ENCODE data around the gene RAB3D. TPM values are rescaled to one million over a fixed set of nuclear protein-coding genes. Genes with fewer than 3 reads are reported as not detected.
A peak's percentile ranks its signal among the peaks of the same experiment; 100 is the strongest.
"Not testable (repeated sequence)": the region's sequence is repeated elsewhere in the genome, so short reads cannot be mapped to it uniquely, and the experiment has no call there.

The RAB3D gene, protein sequence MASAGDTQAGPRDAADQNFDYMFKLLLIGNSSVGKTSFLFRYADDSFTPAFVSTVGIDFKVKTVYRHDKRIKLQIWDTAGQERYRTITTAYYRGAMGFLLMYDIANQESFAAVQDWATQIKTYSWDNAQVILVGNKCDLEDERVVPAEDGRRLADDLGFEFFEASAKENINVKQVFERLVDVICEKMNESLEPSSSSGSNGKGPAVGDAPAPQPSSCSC
- 10 to 100 TPM; 13.6 to 22.3 (median 16.6) TPM for polyA plus RNA-seq (ENCODE audit: insufficient read depth in 1 of 5, insufficient read length in 5 of 5, low replicate concordance in 1 of 5)
- long read RNA-seq, donor 1, full-length matches to known transcripts: 9 of 9 reads
- long read RNA-seq, donor 1, partial matches to known transcripts: 0 of 9 reads
- long read RNA-seq, donor 1, other reads (novel, unspliced or antisense): 0 of 9 reads
- long read RNA-seq, donor 2, full-length matches to known transcripts: 1 of 1 reads
- long read RNA-seq, donor 2, partial matches to known transcripts: 0 of 1 reads
- long read RNA-seq, donor 2, other reads (novel, unspliced or antisense): 0 of 1 reads
- long read RNA-seq, donor 3, full-length matches to known transcripts: 4 of 4 reads
- long read RNA-seq, donor 3, partial matches to known transcripts: 0 of 4 reads
- long read RNA-seq, donor 3, other reads (novel, unspliced or antisense): 0 of 4 reads
- long read RNA-seq, donor 4, full-length matches to known transcripts: 3 of 3 reads
- long read RNA-seq, donor 4, partial matches to known transcripts: 0 of 3 reads
- long read RNA-seq, donor 4, other reads (novel, unspliced or antisense): 0 of 3 reads
- long read RNA-seq, donor 5, full-length matches to known transcripts: 5 of 5 reads
- long read RNA-seq, donor 5, partial matches to known transcripts: 0 of 5 reads
- long read RNA-seq, donor 5, other reads (novel, unspliced or antisense): 0 of 5 reads
- long read RNA-seq, donor 6, full-length matches to known transcripts: 4 of 4 reads
- long read RNA-seq, donor 6, partial matches to known transcripts: 0 of 4 reads
- long read RNA-seq, donor 6, other reads (novel, unspliced or antisense): 0 of 4 reads
- long read RNA-seq, donor 7, full-length matches to known transcripts: 5 of 10 reads
- long read RNA-seq, donor 7, partial matches to known transcripts: 5 of 10 reads
- long read RNA-seq, donor 7, other reads (novel, unspliced or antisense): 0 of 10 reads
- long read RNA-seq, donor 8, full-length matches to known transcripts: 1 of 1 reads
- long read RNA-seq, donor 8, partial matches to known transcripts: 0 of 1 reads
- long read RNA-seq, donor 8, other reads (novel, unspliced or antisense): 0 of 1 reads

DNA sequence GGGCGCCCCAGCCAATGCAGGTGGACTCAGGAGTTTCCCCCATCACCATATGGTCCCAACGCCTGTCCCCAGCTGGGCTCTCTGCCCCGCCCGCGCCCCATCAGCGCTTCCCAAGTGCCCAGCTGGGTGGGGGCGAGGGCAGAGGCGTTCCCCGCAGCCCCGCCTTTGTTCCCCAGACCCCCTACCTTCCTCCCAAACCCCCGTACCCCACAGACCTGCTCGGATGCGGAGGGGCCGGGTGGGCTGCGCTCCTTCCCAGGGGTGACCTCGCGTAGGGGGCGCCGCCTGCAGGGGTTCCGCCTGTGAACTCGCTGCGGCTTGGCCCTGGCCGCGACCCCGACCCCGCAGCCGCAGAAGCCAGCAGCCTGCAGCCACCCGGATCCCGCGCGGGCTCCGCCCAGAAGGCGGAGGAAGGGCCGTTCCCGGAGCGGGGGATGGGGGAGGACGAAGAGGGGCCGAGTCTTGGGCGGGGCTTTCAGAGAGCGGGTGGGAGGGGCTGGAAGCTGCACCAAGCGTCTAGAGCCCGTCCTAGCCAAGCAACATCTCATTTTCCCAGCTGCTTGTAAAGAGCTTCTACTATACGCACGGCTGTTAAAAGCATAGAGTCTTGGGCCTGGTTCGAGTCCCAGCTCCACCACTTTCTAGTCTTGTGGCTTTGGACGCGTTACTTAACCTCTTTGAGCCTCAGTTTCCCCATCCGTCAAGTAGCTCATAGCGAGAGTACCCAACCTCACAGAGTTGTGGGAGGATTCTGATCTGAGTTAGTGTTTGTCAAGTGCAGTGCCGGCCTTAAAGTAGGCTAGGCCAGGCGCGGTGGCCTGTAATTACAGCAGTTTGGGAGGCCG lies at the start of gene RAB3D:
Gene RAB3D, minus strand, starts transcription at position 404 of the 845 bp plus-strand sequence. CDS start 2,258 bp downstream, outside the sequence.
- DNase-seq: peak; percentile 87 to 91

DNA sequence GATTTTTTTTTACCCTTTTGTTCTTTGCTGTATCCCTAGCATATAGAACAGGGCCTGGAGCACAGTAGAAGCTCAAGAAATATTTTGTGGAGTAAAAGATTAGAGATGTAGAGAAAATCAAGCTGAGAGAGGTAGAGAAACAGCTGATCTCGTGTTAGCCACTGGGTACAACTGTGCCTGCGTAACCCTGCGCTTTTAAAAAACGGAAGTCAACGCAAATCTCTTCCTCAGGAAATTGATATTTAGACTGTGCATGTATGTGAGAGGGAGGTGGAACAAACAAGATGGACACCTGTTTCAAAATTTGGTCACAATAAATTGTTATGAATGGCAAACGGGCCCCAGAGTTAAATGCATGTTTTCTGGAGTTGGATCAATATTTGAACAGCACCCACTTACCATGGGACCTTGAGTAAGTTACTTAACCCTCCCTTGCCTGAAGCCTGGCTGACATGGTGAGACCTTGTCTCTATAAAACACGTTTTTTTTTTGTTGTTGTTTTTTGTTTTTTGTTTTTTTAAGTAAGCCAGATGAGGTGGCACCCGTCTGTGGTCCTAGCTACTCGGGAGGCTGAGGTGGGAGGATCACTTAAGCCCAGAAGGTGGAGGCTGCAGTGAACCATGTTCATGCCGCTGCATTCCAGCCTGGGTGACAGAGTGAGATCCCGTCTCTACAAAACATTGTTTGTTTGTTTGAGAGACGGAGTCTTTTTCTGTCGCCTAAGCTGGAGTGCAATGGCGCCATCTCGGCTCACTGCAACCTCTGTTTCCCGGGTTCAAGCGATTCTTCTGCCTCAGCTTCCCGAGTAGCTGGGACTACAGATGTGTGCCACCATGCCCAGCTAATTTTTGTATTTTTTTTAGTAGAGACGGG lies 47.9 kb upstream of the RAB3D start:
- DNase-seq: peak in 1 of 2 donors; percentile 9

DNA sequence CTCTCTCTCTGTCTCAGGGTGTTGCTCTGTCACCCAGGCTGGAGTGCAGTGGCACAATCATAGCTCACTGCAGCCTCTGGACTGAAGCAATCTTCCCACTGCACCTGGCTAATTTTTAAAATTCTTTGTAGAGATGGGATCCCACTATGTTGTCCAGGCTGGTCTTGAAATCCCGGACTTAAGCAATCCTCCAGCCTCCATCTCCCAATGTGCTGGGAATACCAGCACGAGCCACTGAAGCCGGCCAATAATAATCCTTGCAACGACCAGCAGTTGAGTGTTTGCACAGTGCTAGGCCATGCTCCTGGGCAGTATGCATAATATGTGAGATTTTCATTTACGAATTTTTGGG lies 45.3 kb upstream of the RAB3D start:
- no peak for DNase-seq

DNA sequence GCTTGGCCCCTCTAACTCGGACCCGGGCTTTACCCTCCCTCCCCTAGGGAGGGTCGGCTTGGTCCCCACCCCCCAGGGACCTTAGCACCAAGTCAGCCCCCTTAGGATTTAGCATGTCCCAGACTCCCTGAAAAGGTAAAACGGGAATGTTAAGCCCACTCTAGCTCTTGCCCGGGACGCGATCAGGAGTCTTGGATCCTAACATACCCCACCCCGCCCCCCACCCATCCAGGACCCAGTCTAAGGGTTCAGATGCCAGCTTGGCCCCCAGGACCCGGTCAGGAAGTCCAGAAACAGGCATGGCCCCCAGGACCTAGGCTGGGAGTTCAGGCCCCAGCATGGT lies 44.2 kb upstream of the RAB3D start:
- DNase-seq: peak in 1 of 2 donors; percentile 25

DNA sequence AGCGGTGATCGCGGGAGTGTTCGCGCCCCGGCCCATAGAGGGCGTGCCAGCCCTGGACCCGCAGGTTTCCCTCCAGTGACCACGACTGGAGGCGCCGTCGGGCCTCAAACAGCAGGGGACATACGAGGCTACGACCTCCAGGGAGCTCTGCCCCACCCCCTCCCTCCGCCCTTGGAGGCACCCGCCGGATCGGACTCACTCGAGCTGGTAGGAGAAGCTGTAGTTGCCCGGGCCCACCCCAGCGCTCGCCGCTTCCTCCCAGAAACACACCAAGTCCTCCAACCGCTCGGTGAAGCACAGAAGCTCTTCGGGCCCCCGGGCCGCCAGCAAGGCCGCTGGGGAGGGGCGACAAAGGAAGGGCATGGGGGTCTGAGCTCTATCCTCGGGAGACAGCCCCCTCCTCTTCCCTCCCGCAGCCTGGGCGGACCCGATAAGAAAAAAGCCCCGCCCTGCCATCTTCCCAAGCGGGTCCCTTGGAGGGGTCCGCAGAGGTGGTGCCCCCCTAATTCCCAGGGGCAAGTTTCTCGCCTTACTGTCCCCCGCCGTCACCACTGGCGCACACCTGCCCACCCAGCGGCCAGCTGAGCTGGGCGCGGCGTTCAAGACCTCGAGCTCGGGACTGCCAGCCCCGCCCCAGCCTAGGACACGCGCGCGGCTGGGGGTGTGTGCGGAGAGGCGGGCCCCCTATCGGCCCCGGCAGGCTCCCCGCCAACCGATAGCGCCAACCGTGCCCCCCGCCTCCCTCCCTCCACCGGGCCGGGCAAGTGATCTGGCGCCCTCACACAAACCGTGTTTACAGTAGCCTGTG lies 43.6 kb upstream of the RAB3D start:
- peak; percentile 17 to 40 for DNase-seq

DNA sequence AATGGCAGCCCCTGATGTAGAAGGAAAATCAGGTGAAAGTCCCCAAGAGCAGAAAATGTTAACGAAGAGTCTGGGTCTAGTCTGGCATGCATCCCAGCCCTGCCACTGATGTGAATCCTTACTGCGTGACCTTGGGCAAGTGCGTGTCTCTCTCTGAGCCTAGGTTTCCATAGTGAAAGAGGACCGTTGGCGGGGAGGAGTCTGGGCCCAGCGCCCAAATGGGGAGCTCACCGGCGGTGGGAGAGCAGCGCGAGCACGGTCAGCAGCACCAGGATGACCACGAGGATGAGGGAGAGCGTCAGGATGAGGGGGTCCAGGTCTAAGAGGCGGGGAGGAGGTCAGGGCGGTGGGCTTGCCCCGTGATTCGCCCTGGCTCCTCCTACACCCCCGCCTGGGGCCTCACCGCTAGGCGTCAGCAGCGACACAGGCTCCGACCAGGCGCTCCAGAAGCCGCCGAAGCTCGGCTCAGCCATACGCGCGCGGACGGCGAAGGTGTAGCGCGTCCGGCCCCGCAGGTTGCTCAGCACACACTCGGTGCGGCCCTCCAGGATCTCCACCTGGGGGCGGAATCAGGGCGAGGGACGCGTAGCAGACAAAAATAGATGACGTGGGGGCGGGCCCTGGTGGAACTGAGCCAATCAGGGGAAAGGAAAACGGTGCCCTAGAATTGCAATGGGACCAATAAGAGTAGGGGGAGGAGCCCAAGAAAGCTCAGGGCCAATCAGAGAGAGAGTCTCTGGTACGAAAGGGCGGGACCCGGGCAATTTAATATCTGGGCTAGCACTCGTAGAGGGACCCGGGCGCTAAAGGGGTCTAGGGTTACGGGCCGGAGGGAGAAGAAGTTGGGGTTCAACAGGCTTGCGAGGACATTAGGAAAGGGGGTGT lies 41.4 kb upstream of the RAB3D start:
- peak; percentile 93 to 96 for DNase-seq

DNA sequence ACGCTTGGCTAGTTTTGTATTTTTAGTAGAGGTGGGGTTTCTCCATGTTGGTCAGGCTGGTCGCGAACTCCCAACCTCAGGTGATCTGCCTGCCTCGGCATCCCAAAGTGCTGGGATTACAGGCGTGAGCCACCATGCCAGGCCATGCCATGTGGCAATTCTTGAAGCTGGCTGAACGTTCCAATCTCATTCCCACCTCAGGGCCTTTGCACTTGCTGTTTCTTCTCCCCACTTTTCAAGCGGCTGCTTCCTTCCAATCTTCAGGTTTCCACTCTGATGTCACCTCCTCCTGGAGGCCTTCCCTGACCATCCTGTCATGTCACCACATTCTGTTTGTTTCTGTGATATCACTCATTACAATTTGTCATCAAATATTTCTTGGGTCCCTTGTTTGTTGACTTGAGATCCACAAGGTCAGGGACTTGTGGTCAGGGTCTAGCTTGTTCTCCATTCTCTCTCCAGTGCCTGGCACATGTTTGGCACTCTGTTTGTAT lies 40.4 kb upstream of the RAB3D start:
- no peak for DNase-seq

DNA sequence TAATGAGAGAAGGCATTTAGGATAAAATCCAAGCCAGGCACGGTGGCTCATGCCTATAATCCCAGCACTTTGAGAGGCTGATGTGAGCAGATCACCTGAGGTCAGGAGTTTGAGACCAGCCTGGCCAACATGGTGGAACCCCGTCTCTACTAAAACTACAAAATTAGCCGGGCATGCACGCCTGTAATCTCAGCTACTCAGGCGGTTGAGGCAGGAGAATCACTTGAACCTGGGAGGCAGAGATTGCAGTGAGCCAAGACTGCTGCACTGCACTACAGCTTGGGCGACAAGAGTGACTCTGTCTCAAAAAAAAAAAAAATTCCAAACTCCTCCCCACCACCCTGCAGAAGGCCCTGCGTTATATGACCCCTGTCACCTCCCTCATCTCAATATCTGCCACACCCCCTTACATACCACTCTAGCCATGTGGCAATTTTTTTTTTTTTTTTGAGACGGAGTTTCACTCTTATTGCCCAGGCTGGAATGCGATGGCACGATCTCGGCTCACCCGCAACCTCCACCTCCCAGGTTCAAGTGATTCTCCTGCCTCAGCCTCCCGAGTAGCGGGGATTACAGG lies 39.9 kb upstream of the RAB3D start:
- DNase-seq: not testable (repeated sequence)

DNA sequence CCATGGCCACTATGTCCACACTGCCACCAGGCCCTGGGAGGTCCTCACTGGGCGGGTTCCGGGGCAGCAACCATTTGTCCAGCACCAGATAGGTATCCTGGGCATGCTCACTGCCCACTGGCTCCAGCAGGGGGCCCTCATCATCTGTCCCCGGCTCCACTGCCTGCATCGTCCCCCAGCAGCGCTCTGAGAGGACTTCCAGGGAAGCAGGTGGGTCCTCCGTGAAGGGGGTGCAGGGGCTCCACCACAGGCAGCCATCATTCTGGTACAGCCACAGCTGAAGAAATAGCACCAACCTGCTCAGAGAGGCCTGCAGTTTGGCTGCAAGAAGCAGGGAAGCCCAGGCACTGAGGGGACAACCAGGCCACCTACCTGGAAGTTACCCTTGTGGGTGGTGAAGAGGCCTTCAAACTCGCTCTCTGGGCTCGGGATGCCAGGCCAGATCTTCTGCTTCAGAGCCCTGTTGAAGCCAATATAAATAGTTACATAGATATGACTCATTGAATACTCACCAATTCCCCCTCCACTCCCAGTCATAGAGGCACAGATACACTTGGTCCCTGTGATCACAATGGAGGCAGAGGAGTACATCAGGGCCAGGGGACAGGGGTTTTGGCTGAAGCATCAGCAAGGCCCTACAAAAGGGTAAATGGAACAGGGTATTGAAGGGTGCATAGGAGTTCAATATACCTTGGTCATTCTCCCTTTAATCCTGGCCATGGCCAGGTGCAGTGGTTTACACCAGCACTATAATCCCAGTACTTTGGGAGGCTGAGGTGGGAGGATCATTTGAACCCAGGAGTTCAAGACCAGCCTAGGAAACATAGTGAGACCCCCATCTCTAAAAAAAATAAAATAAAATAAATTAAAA lies 39.1 kb upstream of the RAB3D start:
- DNase-seq: no peak

DNA sequence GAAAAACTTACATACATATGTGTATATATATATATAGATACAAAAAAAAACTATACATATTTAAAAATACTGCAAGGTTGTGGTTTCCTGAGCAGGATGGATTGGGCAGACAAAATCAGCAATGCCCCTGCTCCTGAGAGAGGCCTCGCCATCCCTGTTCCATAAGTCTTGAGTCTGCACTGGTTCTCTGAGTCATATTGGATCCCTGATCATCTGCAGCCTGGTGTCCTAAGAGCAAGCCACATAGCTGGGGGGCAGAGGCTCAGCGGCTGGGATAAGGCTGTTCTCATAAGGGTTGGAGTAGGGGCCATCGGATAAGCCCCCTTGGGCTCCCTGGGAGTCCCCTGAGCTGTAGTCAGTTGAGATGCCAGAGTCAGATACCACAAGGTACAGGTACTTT lies 38.3 kb upstream of the RAB3D start:
- no peak for DNase-seq

DNA sequence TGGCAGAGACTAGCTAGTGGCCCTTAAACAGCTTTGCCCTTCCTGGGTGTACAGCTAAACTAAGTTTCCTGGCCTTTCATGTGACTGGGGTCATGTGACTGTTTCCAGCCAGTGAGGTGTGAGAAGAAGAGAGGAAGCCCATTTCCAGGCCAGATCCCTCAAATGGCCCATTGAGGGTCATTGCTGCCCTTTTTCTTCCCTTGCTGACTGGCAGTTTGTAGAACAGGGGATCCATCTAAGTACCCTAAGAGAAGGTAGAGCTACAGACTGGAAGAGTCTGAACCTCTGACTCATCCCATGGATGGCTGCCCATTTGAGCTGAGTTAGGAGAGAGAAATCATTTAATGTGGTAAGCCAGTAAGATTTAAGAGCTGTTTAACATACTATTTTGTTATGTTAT lies 37.8 kb upstream of the RAB3D start:
- no peak for DNase-seq

DNA sequence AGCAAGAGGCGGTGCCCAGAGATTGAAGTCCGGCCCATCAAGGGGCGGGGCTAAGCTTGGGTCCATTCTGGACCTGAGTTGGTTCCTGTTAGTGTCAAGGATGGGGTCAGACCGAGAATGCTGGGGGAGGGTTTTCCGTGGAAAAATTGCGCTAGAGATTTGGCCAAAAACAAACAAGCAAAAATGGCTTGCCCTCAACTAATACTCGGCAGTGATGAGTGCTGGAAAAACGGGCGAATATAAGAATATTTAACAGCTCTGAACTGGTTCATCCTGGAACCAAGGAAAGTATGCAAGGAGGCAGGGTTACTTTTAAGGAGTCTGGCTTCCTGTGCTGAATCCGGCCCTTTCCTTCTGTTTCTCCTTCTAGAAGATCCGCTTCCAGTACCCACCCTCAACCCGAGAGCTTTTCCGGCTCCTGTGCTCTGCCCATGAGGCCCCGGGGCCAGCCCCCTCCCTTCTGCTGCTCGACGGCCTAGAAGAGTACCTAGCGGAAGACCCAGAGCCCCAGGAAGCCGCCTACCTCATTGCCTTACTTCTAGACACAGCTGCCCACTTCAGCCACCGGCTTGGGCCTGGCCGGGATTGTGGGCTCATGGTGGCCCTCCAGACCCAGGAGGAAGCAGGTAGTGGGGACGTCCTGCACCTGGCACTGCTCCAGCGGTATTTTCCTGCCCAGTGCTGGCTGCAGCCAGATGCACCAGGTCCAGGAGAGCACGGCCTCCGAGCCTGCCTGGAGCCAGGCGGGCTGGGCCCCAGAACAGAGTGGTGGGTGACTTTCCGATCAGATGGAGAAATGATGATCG lies 35.9 kb upstream of the RAB3D start:
- DNase-seq: no peak

DNA sequence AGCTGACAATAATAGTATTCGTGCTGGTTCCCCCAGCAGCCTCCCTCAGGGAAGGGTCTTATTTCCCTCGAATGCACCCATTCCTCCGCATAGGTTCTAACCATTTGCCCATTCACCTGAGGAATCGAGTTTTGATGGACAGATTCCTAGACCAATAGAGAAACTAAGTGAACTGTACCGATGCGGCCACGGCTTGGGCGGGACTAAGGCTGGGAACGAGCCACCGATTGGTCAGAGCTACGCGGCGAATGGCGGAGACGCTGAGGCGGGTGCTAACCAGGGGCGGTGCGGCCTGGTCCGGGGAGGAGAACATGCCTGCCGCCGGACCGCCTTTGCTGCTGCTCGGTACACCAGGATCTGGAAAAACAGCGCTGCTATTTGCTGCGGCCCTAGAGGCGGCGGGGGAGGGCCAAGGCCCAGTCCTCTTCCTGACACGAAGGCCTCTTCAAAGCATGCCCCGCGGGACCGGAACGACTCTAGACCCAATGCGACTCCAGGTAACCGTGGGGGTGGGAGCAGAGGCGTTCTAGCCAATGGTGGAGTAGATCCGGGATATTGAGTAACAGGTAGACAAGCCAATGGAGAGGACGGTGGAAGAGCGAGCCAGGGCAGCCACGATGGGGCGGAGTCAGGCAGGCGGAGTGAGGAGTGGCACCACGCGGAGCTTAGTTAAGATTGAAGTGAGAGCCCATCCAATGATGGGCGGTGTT lies 35.1 kb upstream of the RAB3D start, which contains the start of gene SWSAP1:
Gene SWSAP1, plus strand, starts transcription at position 234 of the 710 bp plus-strand sequence. Its CDS starts 15 bp downstream, at position 249.
- DNase-seq: peak; percentile 98 to 99

DNA sequence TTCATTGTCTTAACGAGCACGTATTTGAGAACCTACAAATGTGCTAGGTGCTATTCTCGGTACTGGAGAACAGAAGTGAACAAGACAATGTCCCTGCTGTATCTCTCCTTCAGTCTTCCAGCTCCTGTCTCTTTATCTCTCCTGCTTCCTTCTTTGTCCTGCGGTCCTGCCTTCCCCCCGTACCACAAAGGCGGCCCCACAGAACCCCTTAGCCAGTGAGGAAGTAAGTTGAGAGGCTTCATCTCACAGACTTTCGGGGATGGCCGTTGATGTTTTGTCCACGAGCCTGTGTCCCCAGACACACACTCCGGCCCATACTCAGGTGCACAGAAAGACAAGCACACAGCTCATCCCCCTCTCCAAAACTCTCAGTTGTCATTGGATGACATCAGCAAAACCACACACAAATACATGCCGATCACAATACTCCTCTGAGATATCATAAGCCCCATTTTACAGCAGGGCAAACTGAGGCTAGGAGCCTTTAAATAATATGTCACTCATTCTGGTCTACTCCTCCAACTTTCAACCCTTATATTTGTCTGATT lies 34.5 kb upstream of the RAB3D start:
- no peak for DNase-seq
